KG1 (cell line): ENCODE data around the gene NLGN3.

ENCODE experiments used
- DNase-seq: peaks from one replicate; lab custom pipeline; 2025; lab: John Stamatoyannopoulos, UW

NLGN3 gene

DNA sequence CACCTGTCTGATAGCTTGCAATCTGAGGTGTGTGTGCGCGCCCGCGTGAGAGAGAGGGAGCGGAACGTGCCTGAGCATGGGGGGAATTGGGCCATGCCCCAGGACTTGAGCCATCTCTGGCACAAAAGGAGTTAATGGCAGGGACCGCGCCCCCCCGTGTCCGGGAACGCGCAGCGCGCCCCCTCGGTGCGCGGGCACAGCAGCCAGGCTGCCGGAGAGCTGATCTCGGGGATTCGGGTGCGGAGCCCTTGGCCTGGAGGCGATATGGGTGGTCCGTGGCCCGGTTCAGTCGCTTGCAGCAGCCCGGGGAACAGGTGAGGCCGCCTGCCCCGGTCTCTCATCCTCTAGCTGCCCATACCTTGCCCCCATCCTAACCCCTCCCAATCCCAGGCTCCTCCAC, at the start of gene NLGN3:
TSS of gene NLGN3 (plus strand) at position 191 of the 400 bp plus-strand sequence. CDS start 2,909 bp downstream, outside the sequence.
- DNase-seq, result no peak

GRCh38 chrX:71095033-71095432, 49.6 kb upstream of the NLGN3 start:
- no peak for DNase-seq

- peak; percentile 13 for DNase-seq
Observed at GRCh38 chrX:71095555-71095980, 49.1 kb upstream of the NLGN3 start, which contains the start of gene FOXO4. Gene FOXO4, plus strand, starts transcription at chrX:71095851. Its CDS starts 678 bp downstream, at chrX:71096529.

GRCh38 chrX:71095981-71096759, 48.5 kb upstream of the NLGN3 start:
- DNase-seq, result no peak

DNA sequence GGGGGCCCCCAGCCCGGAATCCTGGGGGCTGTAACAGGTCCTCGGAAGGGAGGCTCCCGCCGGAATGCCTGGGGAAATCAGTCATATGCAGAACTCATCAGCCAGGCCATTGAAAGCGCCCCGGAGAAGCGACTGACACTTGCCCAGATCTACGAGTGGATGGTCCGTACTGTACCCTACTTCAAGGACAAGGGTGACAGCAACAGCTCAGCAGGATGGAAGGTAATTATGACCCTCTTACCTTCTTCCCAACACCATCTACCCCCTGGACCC, 47.9 kb upstream of the NLGN3 start:
- no peak for DNase-seq

DNA sequence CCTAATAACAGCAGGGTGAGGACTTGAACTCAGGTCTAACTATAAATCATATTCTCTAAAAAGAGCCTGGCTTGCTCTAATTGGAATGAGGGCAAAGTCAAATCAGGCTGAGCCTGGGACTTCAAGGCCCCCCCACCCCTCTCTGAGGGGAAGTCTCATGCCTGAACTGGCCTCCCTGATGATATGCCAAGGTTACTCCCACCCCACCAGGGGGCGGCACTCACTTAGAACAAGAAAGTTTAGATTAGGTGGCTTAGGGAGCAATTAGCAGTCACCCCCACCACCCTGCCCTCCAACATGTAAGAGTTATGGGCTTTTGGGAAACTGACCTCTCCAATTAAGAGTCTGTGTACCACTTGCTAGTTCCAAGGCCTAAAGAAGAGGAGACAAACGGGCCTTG, 46.3 kb upstream of the NLGN3 start:
- DNase-seq, result peak; percentile 9

DNA sequence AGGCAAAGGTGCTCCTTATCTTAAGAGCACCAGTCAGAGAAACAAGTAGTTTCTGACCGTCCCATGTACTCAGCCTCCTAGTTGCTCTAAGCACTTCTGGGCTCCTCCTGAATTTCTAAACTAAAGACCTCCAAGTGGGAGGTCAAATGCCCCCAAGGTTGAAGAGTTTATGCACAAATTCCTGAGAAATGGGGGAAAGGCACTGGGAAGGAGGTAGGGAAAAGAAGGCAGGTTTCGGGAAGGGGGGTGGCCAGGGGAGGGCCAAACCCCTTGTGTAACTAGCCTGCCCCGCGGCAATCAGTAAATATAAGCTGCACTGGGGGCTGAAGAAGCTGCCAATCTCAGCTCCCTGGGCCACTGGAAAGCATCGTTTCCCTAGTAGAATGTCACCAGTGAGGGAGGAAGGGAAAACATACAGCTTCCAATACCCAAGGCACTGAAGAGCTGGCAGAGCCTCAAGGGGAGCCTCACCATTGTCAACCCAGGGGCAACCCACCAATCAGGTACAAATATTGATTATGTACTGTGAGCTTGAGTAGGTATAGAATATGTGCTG, 45.6 kb upstream of the NLGN3 start:
- DNase-seq, result no peak

GRCh38 chrX:71099736-71100135, 44.9 kb upstream of the NLGN3 start:
- no peak for DNase-seq

- DNase-seq, result no peak
Observed at GRCh38 chrX:71100581-71101505, 43.8 kb upstream of the NLGN3 start.

- DNase-seq, result no peak
Observed at GRCh38 chrX:71102292-71102691, 42.3 kb upstream of the NLGN3 start.

- DNase-seq, result peak; percentile 15
Observed at GRCh38 chrX:71103110-71103983, 41.3 kb upstream of the NLGN3 start.

- no peak for DNase-seq
Observed at GRCh38 chrX:71105628-71106027, 39.0 kb upstream of the NLGN3 start.

- no peak for DNase-seq
Observed at GRCh38 chrX:71106427-71106826, 38.2 kb upstream of the NLGN3 start, which contains the start of gene CXorf65. Gene CXorf65, minus strand, starts transcription at chrX:71106740. Its CDS starts 184 bp downstream, at chrX:71106556.

- no peak for DNase-seq
Observed at GRCh38 chrX:71107245-71107644, 37.4 kb upstream of the NLGN3 start.

DNA sequence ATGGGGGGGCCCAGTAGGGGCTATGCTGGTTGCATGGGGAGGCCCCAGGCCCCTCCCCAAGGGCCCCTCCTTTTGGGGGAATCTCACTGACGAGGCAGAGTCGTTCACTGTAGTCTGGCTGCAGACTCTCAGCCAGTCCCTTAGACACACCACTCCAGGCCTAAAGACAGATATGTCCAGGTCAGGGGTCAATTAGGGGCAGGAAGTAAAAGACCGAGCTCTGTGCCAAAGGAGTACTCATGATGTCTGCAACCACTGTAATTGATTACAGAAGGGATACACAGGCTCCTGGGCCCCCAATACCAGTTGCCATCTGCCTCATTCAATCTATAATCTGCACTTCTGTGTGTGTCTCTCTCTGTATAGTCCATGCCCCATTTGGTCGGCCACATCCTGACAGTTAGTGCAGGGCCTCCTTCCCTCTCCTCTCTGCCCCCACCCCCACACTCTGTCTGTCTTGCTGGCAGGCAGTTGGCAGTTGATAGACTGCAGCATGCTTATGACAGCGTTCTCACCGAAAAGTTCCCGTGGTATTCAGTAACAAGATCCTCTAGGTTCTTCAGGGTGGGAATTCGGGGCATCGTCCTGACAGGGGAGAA, 36.8 kb upstream of the NLGN3 start:
- peak; percentile 9 for DNase-seq

GRCh38 chrX:71109051-71109450, 35.6 kb upstream of the NLGN3 start:
- DNase-seq, result no peak

DNA sequence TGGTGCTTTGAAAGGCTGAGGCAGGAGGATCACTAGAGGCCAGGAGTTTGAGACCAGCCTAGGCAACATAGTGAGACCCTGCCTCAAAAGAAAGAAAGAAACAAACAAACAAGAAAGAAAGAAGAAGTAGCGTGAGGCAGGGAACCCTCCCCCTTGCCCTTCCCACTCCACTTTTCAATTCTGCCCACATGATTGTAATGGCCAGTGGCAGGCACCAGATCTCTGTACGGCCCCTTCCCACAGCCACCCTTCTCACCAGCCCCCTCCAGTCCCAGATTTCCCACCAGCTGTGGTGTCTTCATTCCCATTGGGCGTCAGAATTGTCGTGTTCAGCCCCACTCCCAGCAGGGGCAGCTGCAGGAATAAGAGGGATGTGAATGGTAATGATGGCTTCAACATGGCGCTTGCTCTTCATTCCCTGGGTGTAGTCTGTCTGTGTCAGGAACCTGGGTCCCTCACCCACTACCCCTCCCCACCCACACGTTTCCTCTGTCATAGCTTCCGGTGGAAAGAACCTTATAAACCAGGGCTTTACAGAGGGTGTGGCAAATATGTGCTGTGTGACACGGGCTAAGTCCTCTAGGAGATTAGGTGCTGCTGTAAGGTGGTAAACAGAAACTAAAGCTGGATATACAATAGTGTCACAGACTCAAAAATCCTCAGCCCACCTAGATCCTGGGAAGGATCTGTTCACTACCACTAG, 33.3 kb upstream of the NLGN3 start, which contains the start of gene IL2RG:
TSS of gene IL2RG (minus strand) at position 437 of the 703 bp plus-strand sequence. CDS start at position 399, 38 bp downstream.
- peak; percentile 4 for DNase-seq

GRCh38 chrX:71111921-71112431, 32.7 kb upstream of the NLGN3 start:
- peak; percentile 31 for DNase-seq

DNA sequence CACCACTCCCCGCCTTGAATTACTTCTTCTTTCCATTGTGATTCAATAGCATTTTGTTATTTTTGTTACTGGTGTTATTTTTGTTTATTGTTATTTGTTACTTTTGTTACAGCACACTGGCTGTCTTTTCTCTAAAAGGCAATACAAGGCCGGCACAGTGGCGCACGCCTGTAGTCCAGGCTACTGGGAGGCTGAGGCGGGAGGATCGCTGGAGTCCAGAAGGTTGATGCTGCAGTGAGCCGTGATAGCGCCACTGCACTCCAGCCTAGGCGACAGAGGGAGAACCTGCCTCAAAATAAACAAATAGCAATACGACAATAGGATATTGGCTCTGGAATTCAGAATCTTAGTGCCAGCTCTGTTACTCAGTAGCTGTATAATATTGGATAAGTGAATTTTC, 27.3 kb upstream of the NLGN3 start:
- no peak for DNase-seq
